ENCODE data around the gene TMEM213. TPM values are rescaled to one million over a fixed set of nuclear protein-coding genes. Genes with fewer than 3 reads are reported as not detected.

The TMEM213 gene
- total and polyA plus RNA-seq, 10 of the 15 experiments (the other 5 are each of a cell fraction or from before 2014, with no cell fraction given), result not detected

DNA sequence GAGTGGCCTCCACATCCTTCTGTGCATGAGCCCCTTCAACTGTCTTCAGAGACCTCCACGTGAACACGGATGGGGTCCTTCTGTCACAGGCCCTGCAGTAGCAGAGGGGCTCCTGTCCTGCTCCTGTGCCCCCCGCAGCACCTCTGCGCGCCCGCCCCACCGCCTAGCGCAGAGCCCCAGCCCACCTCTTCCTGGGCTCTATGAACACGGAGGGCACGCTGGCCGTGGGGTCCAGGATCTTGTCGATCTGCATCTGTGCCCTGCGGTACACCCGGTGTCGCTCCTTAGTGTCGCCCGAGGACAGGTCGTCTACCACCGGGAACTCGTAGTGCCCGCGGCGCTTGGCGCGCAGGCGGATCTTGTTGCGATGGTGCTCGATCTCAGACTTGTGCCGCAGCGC, 71.6 kb downstream of the TMEM213 start (continued):
- TF ChIP-seq, protein P1, sequence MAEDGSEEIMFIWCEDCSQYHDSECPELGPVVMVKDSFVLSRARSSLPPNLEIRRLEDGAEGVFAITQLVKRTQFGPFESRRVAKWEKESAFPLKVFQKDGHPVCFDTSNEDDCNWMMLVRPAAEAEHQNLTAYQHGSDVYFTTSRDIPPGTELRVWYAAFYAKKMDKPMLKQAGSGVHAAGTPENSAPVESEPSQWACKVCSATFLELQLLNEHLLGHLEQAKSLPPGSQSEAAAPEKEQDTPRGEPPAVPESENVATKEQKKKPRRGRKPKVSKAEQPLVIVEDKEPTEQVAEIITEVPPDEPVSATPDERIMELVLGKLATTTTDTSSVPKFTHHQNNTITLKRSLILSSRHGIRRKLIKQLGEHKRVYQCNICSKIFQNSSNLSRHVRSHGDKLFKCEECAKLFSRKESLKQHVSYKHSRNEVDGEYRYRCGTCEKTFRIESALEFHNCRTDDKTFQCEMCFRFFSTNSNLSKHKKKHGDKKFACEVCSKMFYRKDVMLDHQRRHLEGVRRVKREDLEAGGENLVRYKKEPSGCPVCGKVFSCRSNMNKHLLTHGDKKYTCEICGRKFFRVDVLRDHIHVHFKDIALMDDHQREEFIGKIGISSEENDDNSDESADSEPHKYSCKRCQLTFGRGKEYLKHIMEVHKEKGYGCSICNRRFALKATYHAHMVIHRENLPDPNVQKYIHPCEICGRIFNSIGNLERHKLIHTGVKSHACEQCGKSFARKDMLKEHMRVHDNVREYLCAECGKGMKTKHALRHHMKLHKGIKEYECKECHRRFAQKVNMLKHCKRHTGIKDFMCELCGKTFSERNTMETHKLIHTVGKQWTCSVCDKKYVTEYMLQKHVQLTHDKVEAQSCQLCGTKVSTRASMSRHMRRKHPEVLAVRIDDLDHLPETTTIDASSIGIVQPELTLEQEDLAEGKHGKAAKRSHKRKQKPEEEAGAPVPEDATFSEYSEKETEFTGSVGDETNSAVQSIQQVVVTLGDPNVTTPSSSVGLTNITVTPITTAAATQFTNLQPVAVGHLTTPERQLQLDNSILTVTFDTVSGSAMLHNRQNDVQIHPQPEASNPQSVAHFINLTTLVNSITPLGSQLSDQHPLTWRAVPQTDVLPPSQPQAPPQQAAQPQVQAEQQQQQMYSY (CRISPR knock-in tag; IDR thresholded peaks at IDR 0.05), result no peak
- TF ChIP-seq MTA3 (IDR thresholded peaks at IDR 0.05; ENCODE audit: borderline replicate concordance, low read length) (no peak), NFYB (IDR thresholded peaks at IDR 0.05; ENCODE audit: insufficient read depth, low read depth, low read length) (no peak)

DNA sequence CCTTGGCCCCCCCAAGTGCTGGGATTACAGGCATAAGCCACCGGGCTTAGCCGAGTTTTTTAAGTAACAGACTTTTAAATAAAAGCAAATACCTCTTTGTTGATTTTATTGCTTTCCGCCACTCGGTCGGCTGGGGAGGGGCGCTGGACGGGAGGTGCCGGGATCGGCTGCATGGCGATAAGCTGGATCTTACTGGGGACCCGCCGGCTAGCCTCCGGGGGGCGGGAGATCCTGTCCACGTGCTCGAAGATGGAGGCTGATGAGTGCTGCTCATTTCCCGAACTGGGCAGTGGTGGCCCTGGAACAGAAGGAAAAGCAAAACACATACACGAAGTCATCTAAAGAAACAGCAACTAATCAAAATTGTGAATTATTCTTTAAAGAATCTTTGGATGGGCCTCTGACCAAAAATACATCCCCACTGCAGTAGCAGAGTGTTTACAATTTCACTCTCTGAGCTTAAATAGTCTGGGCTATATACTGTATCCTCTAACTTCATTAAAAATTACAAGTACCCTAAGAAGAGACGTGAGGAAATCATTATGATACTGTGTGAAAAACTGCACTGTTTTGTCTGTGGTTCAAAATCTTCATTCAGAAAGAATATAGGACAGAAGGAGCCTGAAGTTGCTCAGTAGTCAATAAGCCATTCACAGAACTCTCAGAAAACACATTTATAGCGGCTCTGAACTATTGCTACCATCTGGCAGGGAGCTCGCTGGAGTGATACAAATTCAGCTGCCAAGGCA, 73.4 kb downstream of the TMEM213 start:
- H3K4me3 ChIP-seq, result no peak overlapping the region
- CTCF ChIA-PET, result no interaction called here
- FAIRE-seq (no peak), ATAC-seq (no peak), DNase-seq (ENCODE audit: low read depth, low spot score) (no peak)
- H3K36me3 ChIP-seq (ENCODE audit: control insufficient read depth in 2 of 2, insufficient read depth in 2 of 2, low read length in 1 of 2), result no peaks in the 10 kb centered on the region
- H3K9me3 ChIP-seq (replicated peaks; ENCODE audit: control insufficient read depth, insufficient read depth, low read length), result no peaks in the 10 kb centered on the region
- in situ Hi-C loops (cut with MboI) (no loop called here), intact Hi-C loops (cut with micrococcal nuclease; ENCODE audit: unreplicated experiment) (no loop called here)
- POLR2A ChIA-PET, result interaction anchor here (0.6 kb wide), 1 partner anchor 189 kb away, joined by 10 read pairs; no protein-coding TSS in a partner anchor
- RAD21 ChIA-PET (ENCODE audit: unreplicated experiment), result no interaction called here
- H3K4me1 ChIP-seq (ENCODE audit: control insufficient read depth, insufficient read depth, low read length), result no peaks in the 10 kb centered on the region
- SMC1A ChIA-PET (ENCODE audit: uncharacterized antibody, unreplicated experiment), result no interaction called here
- H2AFZ ChIP-seq (ENCODE audit: control insufficient read depth, low read depth, low read length), result no peak overlapping the region
- H3K79me2 ChIP-seq (ENCODE audit: control insufficient read depth, insufficient read depth, low read length), result no peaks in the 10 kb centered on the region
- no peaks in the 10 kb centered on the region for H4K20me1 ChIP-seq (ENCODE audit: control insufficient read depth, insufficient read depth)
- H3K27ac ChIP-seq (ENCODE audit: control insufficient read depth, insufficient read depth), result no peak overlapping the region
- H3K4me2 ChIP-seq (ENCODE audit: control insufficient read depth, insufficient read depth), result no peak overlapping the region
- 83% methylated on average over 21 of the region's 21 CpGs for WGBS (ENCODE audit: insufficient coverage, insufficient replicate concordance, low lambda C conversion rate, missing lambda C conversion rate)
- H3K27me3 ChIP-seq (replicated peaks in 1 of 2; ENCODE audit: control insufficient read depth in 2 of 2, insufficient read depth in 2 of 2, low read length in 1 of 2), result no peaks in the 10 kb centered on the region
- BruUV-seq (replicated peaks), result no TSS peak
- H3K9ac ChIP-seq (ENCODE audit: control insufficient read depth, insufficient read depth, low read length), result no peak overlapping the region
- TF ChIP-seq, protein P2, sequence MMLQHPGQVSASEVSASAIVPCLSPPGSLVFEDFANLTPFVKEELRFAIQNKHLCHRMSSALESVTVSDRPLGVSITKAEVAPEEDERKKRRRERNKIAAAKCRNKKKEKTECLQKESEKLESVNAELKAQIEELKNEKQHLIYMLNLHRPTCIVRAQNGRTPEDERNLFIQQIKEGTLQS (IDR thresholded peaks at IDR 0.05; ENCODE audit: borderline replicate concordance, extremely low read depth, low read depth, low read length), result no peak
- TF ChIP-seq ZSCAN29 (IDR thresholded peaks at IDR 0.05), result no peak
- TF ChIP-seq, protein P3, sequence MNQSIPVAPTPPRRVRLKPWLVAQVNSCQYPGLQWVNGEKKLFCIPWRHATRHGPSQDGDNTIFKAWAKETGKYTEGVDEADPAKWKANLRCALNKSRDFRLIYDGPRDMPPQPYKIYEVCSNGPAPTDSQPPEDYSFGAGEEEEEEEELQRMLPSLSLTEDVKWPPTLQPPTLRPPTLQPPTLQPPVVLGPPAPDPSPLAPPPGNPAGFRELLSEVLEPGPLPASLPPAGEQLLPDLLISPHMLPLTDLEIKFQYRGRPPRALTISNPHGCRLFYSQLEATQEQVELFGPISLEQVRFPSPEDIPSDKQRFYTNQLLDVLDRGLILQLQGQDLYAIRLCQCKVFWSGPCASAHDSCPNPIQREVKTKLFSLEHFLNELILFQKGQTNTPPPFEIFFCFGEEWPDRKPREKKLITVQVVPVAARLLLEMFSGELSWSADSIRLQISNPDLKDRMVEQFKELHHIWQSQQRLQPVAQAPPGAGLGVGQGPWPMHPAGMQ (IDR thresholded peaks at IDR 0.05; ENCODE audit: borderline replicate concordance), result no peak
- TF ChIP-seq NR2C2 (IDR thresholded peaks at IDR 0.05; ENCODE audit: borderline replicate concordance, control insufficient read depth, insufficient read length, low read depth), result no peak
- TF ChIP-seq SP1 (IDR thresholded peaks at IDR 0.05; ENCODE audit: low read depth, low read length), result no peak
- TF ChIP-seq NFXL1 (IDR thresholded peaks at IDR 0.05; ENCODE audit: borderline replicate concordance), result no peak
- TF ChIP-seq, protein P4, sequence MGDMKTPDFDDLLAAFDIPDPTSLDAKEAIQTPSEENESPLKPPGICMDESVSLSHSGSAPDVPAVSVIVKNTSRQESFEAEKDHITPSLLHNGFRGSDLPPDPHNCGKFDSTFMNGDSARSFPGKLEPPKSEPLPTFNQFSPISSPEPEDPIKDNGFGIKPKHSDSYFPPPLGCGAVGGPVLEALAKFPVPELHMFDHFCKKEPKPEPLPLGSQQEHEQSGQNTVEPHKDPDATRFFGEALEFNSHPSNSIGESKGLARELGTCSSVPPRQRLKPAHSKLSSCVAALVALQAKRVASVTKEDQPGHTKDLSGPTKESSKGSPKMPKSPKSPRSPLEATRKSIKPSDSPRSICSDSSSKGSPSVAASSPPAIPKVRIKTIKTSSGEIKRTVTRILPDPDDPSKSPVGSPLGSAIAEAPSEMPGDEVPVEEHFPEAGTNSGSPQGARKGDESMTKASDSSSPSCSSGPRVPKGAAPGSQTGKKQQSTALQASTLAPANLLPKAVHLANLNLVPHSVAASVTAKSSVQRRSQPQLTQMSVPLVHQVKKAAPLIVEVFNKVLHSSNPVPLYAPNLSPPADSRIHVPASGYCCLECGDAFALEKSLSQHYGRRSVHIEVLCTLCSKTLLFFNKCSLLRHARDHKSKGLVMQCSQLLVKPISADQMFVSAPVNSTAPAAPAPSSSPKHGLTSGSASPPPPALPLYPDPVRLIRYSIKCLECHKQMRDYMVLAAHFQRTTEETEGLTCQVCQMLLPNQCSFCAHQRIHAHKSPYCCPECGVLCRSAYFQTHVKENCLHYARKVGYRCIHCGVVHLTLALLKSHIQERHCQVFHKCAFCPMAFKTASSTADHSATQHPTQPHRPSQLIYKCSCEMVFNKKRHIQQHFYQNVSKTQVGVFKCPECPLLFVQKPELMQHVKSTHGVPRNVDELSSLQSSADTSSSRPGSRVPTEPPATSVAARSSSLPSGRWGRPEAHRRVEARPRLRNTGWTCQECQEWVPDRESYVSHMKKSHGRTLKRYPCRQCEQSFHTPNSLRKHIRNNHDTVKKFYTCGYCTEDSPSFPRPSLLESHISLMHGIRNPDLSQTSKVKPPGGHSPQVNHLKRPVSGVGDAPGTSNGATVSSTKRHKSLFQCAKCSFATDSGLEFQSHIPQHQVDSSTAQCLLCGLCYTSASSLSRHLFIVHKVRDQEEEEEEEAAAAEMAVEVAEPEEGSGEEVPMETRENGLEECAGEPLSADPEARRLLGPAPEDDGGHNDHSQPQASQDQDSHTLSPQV (IDR thresholded peaks at IDR 0.05), result no peak
- TF ChIP-seq BCL11A (IDR thresholded peaks at IDR 0.05; ENCODE audit: low read depth, low read length), result no peak
- no peak for TF ChIP-seq GATAD2B (conservative IDR thresholded peaks at IDR 0.05; ENCODE audit: low read depth)
- TF ChIP-seq CHD1 (IDR thresholded peaks at IDR 0.05; ENCODE audit: low read depth, low read length), result no peak
